Progenitor cell of endocrine pancreas (in vitro differentiated cells): ENCODE measurements around the gene CSNK2A1. TPM values are rescaled to one million over a fixed set of nuclear protein-coding genes. Genes with fewer than 3 reads are reported as not detected.
A peak's percentile ranks its signal among the peaks of the same experiment; 100 is the strongest.

Source experiments
- DNase-seq: peaks from one replicate; pipeline ENCODE4 v3.0.0; 2021; ENCODE audit warnings: low spot score; ENCODE audit not compliant: unreplicated experiment
- H3K27ac Mint-ChIP-seq: 2 replicates; pipeline ENCODE4 v1.8.0; 2021; ENCODE audit warnings: mild to moderate bottlenecking, moderate library complexity, mixed read lengths
- H3K27me3 Mint-ChIP-seq: 2 replicates; pipeline ENCODE4 v1.8.0; 2021; ENCODE audit warnings: mixed read lengths
- H3K36me3 Mint-ChIP-seq: 2 replicates; pipeline ENCODE4 v1.8.0; 2022; ENCODE audit warnings: mixed read lengths; ENCODE audit not compliant: insufficient read depth
- H3K4me1 Mint-ChIP-seq: 2 replicates; pipeline ENCODE4 v1.8.0; 2021; ENCODE audit warnings: low read depth, mixed read lengths
- H3K4me3 Mint-ChIP-seq: 2 replicates; pipeline ENCODE4 v1.8.0; 2021; ENCODE audit warnings: low read depth, mild to moderate bottlenecking, moderate library complexity, mixed read lengths
- H3K9me3 Mint-ChIP-seq: 2 replicates; pipeline ENCODE4 v1.8.0; 2021; ENCODE audit warnings: low read depth, mixed read lengths
- long read RNA-seq: library from polyadenylated mRNA; unstranded; transcript quantifications from one replicate; pipeline ENCODE4 v2.0.0, GENCODE V29; 2020
- total RNA-seq: library from RNA; stranded (reverse); gene quantifications from 2 replicates; pipeline ENCODE4 v1.2.1, GENCODE V29; 2021
- TF ChIP-seq, protein P1 (sequence below): fragments of 200-600 bp; sonication (generic); IDR thresholded peaks from one replicate; pipeline ENCODE4 v1.5.0; 2021; ENCODE audit warnings: antibody characterized with exemption, mild to moderate bottlenecking; ENCODE audit not compliant: unreplicated experiment

The CSNK2A1 gene
- total RNA-seq: 175 and 185 TPM in 2 replicates
- long read RNA-seq, full-length matches to known transcripts: 435 of 483 reads
- long read RNA-seq, partial matches to known transcripts: 13 of 483 reads
- long read RNA-seq, other reads (novel, unspliced or antisense): 35 of 483 reads

DNA sequence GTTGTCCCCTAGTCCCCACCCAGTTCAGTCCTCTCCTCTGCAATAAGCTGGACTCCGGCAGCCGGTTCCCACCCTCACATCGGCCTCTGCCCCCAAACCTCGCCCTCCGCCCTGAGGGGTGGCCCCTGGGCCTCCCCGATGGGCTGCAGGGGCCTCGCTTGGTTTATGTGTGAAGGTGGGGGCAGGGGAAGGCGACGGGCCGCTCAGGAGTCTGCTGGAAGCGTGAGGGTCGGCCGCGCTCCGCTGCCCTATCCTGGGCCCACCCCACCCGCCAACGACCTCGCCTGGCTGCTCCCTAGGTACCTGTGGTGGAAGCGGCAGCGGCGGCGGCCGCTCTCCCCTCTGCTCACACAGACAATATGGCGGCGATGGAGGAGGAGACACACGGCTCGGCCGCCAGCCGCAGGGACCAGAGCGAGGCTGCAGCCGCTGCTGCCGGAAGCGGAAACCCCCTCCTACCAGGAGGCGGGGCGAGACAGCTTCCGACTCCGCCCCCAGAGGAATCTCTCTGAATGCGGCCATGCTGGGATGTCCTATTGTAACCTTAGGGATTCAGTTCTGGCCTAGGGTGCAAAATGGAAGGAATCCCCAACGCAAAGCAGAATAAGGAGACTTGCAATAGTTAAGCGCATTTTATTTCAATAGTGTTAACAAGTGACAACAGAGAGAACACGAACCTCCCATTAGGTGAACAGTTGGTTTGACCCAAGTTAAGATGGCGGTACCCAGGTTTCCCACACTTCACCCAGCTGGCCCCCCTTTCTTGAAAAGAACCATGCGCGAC lies at the start of gene CSNK2A1:
Gene CSNK2A1, minus strand, starts transcription at position 422 of the 784 bp plus-strand sequence. CDS start 35,239 bp downstream, outside the sequence.
- Mint-ChIP-seq H3K4me1 (peaks cover 23% of the 10 kb centered on the region), H3K4me3 (peak within 1 kb of the TSS; percentile 79), H3K36me3 (peaks cover 17% of the 10 kb centered on the region), H3K27me3 (peaks cover 13% of the 10 kb centered on the region), H3K9me3 (peaks cover 6% of the 10 kb centered on the region), H3K27ac (peak within 1 kb of the TSS; percentile 99)
- TF ChIP-seq, protein P1, sequence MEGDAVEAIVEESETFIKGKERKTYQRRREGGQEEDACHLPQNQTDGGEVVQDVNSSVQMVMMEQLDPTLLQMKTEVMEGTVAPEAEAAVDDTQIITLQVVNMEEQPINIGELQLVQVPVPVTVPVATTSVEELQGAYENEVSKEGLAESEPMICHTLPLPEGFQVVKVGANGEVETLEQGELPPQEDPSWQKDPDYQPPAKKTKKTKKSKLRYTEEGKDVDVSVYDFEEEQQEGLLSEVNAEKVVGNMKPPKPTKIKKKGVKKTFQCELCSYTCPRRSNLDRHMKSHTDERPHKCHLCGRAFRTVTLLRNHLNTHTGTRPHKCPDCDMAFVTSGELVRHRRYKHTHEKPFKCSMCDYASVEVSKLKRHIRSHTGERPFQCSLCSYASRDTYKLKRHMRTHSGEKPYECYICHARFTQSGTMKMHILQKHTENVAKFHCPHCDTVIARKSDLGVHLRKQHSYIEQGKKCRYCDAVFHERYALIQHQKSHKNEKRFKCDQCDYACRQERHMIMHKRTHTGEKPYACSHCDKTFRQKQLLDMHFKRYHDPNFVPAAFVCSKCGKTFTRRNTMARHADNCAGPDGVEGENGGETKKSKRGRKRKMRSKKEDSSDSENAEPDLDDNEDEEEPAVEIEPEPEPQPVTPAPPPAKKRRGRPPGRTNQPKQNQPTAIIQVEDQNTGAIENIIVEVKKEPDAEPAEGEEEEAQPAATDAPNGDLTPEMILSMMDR: no peak
- peak; percentile 92 for DNase-seq

DNA sequence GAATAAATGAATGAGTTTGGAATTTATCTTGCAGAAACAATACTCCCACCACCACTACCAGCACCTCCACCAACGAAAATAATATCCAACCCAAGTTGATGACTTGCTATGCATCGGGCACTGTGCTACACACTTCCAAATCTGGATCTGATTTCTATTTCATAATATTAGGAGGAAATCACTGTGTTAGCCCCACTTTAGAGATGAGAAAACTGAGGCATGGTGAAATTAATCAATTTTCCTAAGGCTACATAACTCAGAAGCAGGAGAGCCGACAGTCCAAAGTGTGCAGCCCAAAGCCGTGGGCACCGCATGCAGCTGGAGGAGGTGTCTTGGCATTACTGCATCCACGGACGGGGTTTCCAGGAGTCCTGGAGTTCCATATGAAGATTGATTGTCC lies 48.9 kb upstream of the CSNK2A1 start:
- TF ChIP-seq, protein P1: no peak
- Mint-ChIP-seq H3K4me3 (no peak overlapping the region), H3K27ac (peak overlapping the region; percentile 69), H3K9me3 (no peaks in the 10 kb centered on the region), H3K27me3 (peaks cover 21% of the 10 kb centered on the region), H3K4me1 (no peaks in the 10 kb centered on the region), H3K36me3 (no peaks in the 10 kb centered on the region)
- no peak for DNase-seq

DNA sequence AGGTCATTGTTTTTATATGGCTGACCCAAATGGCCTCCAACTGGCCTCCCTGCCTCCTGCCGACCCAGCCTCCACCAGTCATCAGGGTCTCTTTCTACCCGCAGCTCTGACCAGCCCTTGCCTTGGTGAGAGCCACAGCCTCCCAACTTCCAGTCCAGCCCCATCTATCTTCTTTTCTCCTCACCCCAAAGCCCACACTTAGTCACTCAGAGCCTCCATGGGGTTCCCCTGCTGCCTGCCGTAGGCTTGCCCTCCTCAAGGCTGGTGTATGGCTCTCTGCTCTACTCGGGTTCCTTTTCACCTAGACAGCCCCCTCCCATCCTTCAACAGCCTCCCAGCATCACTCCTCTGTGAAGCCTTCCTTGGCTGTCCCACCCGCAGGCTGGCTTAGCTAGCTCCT lies 48.4 kb upstream of the CSNK2A1 start:
- H3K36me3 Mint-ChIP-seq: no peaks in the 10 kb centered on the region
- TF ChIP-seq, protein P1: no peak
- no peaks in the 10 kb centered on the region for H3K4me1 Mint-ChIP-seq
- no peak overlapping the region for H3K4me3 Mint-ChIP-seq
- H3K9me3 Mint-ChIP-seq: no peaks in the 10 kb centered on the region
- H3K27me3 Mint-ChIP-seq: peaks cover 21% of the 10 kb centered on the region
- H3K27ac Mint-ChIP-seq: peak overlapping the region; percentile 79
- DNase-seq: no peak

DNA sequence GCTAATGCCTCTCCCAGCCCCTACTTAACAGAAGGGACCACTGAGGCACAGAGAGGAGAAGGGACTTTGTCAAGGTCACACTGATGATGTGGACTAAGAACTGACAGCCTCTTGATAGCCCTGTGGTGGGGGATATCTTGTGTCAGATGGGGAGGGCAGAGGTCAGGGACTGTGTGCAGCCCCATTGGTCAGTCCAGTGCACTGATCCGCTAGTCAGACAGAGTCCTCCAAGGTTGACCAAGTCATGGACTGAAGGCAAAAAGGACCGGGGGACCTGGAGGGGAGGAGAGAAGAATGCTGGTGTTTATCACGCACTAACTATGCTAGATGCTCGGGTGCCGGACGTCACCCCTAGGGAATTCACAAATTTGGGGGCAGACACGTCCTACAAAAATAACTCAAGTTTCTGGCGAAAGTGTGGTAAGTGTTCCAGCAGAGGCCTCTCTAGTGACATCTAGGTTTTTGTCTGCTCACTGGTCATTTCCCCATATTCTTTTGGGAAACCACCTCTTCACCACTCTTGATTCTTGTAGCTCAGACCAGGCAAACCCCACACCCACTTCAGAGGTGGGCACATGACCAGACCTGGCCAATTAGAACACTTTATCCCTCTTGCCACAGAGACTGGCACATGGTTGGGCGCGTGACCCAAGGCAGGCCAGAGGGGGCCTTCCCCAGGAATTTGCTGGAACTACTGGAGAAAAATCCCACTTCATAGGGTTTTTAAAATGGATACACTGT lies 45.5 kb upstream of the CSNK2A1 start:
- TF ChIP-seq, protein P1: no peak
- H3K36me3 Mint-ChIP-seq: no peaks in the 10 kb centered on the region
- H3K9me3 Mint-ChIP-seq: no peaks in the 10 kb centered on the region
- DNase-seq: no peak
- no peak overlapping the region for H3K4me3 Mint-ChIP-seq
- no peaks in the 10 kb centered on the region for H3K4me1 Mint-ChIP-seq
- peaks cover 21% of the 10 kb centered on the region for H3K27me3 Mint-ChIP-seq
- no peak overlapping the region for H3K27ac Mint-ChIP-seq

DNA sequence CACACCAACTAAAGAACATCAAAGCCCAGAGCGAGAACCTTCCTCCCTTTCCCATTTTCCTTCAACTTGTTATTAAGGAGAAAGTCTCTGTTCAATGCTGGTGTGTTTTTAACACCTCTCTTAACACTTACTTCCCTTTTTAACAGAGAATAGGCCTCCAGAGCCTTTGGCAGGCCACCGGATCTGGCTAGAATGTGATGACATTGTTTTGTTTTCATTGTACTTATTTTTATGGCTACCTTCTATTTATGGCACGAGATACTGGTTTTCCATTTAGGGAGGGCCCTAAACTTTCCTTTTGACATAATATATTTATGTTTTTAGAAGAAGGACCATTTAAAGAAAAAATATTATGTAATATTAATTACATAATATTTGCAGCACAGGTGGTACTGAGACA lies 44.9 kb upstream of the CSNK2A1 start:
- Mint-ChIP-seq H3K36me3 (no peaks in the 10 kb centered on the region), H3K9me3 (no peaks in the 10 kb centered on the region), H3K4me3 (no peak overlapping the region), H3K27me3 (peaks cover 21% of the 10 kb centered on the region), H3K4me1 (no peaks in the 10 kb centered on the region), H3K27ac (no peak overlapping the region)
- TF ChIP-seq, protein P1: no peak
- DNase-seq: no peak
